ENCODE data around the gene CAMSAP2.

GRCh38 chr1:200737647-200738291 is 924 bp upstream of the CAMSAP2 start:
- TF ChIP-seq CTCF (IDR thresholded peaks at IDR 0.05; ENCODE audit: low read length) = no peak
- TF ChIP-seq EZH2 (optimal IDR thresholded peaks at IDR 0.05; ENCODE audit: low read depth, low read length) = no peak
- TF ChIP-seq EZH2phosphoT487 (IDR thresholded peaks at IDR 0.05; ENCODE audit: low read length) = no peak
